IPS-NIHi7 (cell line): ENCODE results near the gene ALK.

Source experiments
- DNase-seq: peaks from one replicate; pipeline ENCODE4 v3.0.0; 2012; ENCODE audit warnings: mixed read lengths; ENCODE audit errors: extremely low spot score

ALK gene

DNA sequence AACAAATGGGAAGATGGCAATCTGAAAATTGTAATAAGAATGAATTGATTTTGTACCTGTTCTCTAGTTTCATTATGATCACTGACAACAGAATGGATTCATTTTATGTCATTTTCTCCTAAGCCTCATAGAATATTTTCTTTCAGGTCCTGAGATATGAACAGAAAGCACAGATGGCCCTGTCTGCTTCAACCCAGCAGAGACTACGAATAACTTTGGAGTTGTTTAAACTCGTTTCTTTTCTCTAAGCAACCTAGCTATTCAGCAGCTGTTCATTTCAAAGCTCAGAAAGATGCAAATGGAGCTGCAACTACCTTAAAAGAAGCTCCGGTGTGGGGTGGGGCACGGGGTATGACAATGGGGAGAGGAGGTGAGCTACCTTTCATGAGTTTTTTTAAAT, 124.9 kb downstream of the ALK start:
- DNase-seq, result no peak

DNA sequence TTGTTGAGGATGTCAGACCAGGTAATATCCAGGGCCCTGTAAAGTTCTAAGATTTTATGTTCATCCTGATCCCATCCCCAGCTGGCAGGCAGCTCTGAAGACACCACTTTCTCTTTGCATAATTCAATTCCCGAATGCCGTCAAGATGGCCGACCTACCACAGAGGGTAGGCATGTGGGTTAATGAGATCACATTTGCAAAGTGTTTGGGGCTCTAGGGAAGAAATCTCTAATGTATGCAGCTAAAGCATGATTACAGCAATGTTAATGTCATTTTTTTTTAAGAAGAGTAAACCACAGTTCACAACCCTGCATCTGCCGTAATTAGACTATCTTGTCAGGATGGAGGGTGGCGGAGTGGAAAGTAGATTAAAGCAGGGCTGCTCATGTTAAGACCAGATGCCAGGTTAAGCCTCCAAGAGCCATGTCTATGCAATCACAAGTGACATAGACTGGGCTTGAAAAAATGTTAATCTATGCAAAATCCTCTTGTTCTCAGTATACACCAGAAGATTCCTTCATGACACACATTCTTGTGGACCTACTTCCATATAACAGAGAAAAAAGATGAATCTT, 131.4 kb downstream of the ALK start:
- no peak for DNase-seq

DNA sequence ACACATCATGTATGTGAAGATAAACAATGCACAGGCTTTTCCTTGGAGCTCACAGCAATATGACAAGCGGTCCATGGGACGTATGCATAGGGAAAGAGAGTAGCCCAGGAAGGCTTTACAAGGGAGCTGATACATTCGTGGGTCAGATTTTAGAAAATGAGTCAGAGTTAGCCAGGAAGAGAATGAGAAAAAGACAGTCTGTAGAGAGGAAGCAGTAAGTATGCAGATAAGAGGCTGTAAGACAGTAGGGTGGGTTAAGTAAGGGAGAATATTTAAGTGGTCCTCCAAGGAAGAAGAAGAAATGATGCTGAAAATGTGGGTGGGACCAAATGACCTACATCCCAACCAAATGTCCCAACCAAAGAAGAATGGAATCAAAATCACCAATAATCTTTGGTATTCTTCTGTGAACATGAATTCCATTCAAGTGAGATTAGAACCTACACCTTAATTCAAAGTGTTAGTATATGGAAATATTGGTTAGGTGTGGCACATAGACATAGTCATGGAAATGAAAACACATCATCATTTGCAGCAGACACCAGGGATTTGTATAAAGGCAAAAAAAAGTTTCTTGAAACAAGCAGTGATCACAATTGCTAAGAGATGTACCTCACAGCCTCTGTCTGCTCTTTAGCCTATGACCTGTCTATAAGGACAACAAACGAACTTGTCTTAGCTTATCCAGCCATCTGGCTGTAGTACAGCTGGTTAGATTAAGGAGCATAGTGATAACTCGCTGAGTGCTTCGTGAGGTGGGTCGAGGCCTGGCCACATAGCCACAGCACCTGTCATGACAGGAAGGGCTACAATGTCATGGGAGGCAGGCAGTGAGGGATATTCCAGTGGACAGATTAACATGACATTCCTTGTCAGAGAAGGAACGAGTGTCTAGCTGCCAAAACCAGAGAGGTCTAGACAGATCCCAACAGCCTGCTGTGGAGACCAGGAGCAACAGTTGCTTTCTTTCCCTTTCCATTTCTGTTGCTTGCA, 133.6 kb downstream of the ALK start:
- no peak for DNase-seq

DNA sequence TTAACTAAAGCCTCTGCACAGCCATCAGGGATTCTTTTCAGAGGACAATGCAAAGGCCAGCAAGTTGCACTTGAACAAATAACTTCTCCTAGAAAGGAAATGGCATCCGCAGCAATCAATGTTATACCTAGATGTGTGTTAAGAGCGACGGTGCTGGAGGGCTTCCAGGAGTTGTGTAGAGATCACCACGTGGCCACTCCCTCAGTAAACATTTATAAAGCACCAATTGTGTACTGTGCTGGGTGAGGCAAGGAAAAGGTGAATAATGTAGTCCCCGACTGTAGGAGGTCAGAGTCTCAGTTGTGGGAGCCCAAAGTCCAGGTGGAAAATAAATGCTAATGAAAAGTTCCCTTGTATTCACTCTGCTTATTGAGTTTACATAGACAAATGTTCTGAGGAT, 135.0 kb downstream of the ALK start:
- DNase-seq, result no peak

DNA sequence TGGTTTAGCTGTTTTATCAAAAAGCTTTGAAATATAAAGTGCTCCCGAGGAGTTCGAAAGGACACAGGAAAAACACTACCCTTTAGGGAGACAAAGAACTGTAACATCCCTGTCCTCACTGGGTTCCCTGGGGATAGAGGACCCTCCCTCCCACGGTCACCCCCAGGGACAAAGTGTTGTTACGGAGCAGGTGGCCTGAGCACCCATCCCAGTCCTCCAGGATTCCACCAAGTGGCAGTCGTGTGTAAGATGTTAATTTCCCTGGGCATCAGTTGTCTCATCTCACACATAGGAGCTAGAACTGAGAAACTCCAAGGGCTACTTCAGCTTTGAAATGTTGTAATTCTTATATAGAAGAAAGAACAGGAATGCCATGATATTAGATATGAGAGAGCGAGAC, 137.7 kb downstream of the ALK start:
- DNase-seq, result no peak

DNA sequence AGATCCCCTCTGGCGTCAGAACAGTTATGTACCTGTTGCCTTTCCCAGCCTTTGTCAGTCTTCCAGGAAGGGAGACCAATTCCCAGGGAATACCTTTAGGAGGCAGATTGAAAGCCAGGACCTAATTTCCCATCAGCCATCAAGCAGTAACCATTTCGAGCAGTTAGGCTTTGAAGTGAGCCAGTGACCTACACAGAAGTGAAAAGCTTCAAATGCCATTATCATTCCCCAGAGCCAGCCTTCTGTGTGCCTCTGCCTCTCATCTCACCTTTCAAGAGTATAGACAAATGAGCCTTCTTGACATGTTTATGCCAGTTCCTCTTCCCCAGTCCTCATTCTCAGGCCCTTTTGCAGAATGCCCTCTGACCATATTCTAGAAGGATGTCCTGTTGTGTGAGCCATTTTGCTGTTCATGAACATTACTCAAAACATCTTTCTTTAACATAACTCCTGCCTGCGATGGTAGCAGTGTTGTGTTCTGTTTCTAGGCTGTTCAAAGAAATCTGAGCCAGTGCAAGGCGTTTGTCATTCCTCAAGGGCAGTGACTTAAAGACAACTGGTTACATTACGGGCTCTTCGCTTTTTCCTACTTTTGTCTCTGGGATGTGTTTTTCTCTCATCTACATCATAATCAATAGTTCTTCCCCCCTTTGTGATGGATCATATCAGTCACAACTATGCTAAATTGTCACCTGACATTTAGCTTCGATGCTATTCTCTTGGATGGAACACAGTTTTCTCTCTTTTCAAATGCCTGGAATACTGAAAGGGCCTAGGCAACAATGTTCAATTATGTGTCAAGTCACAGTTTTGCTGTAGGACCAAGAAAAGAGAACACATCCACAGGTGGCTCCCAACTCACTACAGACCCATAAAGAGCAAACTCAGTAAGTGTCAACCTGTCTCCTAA, 138.6 kb downstream of the ALK start:
- no peak for DNase-seq

DNA sequence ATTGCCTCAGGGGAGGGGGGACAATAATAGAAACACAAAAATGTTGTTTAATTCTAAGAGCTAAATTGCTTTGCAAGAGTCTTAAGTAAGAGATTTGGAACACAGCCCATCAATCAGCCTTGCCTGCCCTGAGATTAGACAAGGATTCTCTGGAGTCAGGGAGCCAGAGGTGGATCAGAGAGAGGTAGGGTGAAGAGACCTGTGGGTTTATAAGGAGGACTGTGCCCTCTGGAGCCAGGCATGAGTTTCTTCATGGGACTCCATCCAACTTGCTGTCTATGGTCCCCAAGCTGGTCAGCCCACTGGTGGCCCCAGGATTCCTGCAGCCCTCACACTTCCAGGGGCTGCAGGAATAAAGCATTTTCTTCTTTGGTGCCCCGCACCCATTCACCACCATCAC, 139.3 kb downstream of the ALK start:
- DNase-seq, result no peak

DNA sequence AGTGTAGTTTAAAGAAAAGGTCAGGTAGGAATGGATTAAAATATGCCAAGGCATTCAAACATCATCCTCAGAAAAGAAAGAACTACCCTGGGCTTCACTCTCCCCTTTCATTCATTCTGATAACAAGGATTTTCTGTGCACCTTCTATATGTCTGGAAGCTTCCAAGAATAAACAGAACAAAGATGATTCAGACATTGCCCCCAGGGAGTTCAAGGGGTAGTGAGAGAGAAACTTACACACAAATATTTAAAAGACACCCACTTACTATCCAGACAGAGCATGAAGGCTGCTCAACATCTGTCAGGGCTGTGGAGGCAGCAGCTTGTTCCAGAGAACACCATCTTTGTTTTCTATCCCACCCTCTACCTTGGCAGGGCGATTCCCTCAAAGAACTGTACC, 140.5 kb downstream of the ALK start:
- no peak for DNase-seq

DNA sequence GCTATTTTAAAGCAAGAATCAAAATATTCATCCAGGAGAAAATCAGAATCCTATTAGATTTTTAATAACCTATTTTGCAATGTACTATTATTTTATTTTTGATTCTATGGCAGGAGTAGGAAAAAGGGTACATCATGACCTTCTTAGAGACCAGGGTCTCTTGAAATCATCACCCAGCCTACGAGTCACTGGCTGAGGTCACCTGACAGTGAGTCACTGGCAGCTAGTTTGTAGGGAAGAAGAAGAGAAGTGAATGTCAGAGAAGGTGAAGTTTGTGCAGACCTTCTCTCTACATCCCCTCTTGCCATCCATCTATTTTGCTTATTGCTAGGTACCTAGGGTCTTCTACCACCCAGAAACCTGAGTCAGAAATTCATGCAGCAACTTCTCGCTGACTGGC, 144.2 kb downstream of the ALK start:
- no peak for DNase-seq

DNA sequence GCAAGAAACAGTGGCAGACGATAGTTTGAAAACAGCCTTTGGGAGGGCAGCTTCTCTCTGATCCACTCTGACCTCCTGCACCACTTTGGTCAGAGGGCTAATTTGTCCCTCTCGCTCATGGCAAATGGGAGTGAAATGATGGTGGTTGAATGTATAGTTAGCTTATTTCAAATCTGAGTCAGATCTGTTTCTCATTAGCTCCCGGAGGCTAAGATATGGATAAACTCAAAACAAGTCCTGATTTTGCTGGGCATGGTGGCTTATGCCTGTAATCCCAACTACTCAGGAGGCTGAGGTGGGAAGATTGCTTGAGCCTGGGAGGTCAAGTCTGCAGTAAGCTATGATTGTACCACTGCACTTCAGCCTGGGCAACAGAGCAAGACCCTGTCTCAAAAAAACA, 145.0 kb downstream of the ALK start:
- no peak for DNase-seq

DNA sequence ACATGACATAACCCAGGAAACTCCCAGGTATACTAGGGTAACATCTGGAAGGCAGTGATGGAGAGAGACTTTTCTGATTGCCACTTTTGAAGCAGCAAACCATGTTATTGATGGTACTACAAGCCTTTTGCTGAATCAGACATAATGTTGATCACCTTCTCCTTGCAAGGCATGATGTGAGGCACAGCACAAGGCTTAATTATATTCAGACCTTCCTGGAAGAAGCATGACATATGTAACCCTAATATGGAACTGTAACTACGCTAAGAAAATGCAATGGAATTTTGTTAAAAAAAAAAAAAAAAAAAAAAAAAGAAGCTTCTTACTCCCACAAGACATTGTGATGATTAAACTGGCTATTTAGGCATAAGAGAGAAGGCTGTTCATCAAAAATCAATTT, 145.4 kb downstream of the ALK start:
- no peak for DNase-seq

DNA sequence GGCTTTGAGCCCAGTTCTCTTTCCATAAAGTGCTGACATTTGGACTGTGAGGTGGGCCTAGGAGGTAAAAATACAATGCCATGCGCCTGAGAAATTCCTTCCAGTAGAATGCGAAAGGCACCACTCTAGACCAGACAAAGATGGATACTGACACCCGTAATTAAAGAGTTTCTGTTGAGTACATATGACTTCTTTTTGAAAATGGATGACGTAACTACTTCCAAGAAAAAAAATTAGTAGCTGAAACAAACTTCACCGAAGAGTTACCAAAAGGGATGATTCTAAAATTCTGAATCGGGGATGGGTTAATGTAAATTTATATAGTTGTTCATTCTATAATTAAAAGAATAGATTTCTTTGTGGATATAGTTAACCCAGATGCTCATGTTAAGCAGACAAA, 146.8 kb downstream of the ALK start:
- DNase-seq, result no peak

DNA sequence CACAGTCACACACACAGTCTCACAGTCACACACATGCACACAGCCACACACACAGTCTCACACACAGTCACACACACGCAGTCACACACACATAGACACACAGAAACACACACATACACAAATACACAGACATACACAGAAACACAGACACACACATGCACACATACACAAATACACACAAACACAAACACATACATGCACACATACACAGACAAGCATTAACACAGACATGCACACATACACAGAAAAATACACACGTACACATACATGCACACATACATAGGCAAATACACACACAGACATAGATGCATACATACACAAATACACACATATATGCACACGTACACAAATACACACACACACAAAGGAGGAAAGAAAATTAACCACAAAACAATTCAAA, 150.5 kb downstream of the ALK start:
- no peak for DNase-seq

DNA sequence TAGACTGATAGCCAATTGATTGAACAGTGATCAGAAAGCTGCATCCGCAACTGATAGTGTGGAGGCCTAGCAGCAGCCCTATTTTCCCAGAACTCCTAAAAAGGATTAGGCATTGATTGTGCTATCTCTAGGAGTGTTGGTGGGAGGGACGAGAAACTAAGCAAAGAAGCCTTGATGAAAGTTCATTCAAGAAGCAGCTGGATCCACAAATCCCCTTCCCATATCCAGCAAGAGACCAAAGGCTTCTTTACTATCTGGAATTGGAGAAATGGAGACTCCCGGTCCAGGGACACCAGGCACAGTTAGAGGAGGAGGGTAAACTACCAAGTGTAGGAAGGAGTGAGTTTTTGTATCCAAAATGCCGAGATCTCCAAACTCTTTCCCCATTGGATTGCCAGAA, 151.5 kb downstream of the ALK start:
- no peak for DNase-seq

DNA sequence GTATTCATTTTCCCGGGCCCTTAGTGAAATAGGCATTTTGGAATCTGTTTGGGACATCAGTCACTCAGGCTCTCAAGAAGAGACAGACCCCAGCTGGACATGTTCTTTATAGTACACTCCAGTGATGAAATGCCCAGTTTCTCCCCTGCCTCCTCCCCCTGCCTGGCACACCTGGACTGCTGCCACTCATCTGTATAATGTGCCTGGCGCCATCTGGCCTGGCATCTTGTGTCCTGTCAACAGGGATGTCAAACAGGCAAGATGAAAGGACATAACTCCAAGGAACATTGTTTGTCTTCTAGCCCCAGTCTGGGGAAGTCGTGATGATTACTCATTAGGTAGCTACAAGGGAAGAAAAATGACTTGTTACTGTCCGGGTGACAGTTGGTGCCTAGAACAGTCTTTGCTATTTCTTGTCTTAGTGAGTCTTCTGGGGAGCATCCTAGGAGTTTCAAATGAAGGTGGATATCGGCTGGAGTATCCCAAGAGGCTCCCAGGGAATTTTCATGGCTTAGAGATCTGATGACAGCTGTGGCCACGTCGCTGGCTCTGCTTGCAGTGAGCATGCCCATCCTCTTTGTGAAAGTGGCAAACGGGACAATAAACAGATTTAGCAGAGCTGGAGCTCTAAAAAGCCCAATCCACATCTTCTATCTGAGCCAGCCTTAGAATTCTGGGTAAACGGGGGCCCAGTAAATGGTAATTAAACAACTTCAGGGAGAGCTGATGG, 153.6 kb downstream of the ALK start:
- DNase-seq, result no peak

DNA sequence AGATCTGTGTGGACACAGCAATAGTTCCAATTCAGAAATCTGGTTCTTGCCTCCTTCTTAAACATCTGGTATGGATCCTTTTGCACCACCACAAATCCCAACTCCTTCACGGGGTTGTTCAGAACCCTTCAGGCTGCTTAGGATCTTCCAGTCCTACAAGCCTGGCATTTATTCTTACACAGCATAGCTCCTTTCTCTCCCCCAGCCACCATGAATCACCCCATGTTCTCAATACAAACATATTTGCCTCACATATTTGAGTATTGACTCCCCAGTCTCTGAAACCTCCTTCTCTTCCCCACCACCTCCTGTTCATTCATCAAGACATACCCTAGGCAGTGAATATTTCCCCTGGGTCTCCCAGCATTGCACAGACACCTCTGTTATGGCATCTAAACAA, 155.2 kb downstream of the ALK start:
- DNase-seq, result no peak

DNA sequence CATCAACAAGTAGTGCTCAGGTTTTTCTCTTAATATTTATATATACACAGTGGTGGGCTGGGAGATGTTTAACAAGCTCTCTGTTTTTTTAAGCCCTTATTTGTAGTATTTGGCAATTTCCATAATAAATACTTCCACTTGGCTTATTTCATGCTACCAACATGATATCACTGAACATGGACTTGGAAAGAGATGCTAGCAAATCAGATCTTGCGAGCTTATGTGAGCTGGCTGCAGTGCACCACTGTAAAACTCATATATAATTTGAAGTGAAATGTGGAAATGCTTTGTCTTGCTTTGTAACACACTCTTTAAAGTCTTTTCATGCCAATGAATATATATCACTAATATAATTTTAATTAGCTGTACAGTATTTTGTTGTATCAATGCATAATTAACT, 155.7 kb downstream of the ALK start:
- no peak for DNase-seq

DNA sequence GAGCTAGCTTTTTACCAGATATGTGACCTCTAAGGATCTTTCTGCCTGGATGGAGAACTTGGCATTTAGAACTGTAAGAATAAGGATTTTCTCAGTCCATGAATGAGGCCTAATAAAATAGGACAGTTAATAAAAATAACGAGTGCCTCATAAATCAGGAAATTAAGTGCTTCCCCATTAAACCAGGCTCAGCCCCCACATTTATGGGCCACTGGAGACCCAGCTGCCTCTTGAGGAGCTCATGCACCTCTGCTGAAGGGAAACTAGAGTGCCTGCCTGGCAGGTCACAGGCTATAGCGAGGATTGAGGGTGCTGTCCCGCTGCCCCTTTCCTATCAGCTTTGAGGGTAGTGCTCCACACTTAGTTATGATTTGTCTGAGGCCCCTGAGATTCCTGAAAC, 158.0 kb downstream of the ALK start:
- no peak for DNase-seq

DNA sequence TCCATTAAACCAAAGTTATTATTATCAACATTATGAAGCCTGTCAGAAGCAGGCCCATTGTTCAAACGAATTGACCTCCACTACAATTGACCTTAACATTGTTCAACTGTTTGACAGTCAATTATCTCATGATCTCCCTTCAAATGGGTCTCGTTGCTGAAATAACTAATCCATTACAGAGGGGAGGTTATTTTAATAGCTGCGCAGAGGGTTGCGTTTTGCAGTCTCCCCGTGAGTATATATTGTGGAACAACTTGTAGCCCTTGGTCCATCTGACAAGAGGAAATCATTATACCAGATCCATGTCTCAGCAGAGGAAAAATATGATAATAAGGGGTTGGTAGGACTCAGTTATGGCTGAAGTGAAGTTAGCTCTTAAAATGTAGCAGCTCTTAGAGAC, 159.1 kb downstream of the ALK start:
- no peak for DNase-seq

DNA sequence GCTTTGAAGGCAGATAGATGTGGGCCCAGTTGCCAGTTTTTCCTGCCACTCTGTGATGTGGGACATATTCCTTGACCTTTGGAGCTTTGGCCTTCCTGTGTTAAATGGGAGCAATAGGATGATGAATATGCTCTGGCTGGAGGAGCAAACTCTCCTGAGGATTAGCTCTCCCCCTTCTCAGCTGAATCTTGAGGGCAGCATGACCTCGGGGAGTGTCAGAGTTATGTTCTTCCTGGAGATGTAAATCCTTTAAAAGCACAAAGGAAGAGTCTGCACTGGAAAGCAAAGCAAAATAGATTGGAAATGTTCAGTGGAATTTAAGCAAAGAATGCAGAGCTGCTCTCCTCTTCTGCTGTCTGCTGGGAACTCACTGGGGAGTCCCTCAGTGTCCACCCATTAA, 160.1 kb downstream of the ALK start:
- DNase-seq, result no peak

DNA sequence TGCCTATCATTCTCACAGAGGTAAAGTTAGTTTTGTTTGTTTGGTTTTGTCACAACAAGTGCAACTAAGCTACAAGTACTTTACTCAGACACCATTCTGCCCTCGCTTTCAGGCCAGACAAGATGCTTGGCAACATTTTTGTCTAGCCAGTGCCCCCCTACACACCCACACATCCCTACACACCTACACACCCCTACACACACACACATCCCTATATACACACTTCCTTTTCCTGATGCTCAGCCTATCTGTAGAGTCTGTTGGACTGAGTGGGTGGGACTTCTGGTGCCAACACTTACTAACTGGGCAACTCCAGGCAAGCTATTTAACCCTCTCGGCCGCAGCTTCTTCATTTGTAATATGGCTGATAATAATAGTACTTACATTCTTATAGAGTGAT, 161.4 kb downstream of the ALK start:
- no peak for DNase-seq

DNA sequence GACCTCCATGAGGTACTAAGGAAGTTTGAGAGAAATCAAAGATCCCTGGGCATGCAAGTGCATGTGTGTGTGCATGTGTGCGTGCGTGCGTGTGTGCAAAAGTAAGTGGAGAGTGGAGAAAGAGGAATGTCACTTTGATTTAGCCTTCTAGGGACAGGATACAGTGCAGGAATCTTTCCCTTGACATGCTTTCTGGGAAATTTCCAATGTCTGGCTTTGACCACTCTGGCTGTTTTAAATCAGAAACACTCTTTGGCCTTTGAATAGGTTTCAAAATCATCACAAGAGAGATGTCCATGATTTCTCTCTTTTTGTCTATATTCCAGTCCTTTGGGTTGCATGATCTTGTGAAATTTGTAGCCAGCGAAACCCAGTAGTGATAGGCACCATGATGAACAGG, 162.0 kb downstream of the ALK start:
- no peak for DNase-seq
